Endothelial cell of umbilical vein (primary cell): ENCODE data around the gene ZNF804A. TPM values are rescaled to one million over a fixed set of nuclear protein-coding genes. Genes with fewer than 3 reads are reported as not detected.

ENCODE experiments used
- BruUV-seq: library from RNA; stranded (reverse); fragments of 400-500 nt; replicated peaks from 2 replicates; lab custom pipeline; 2021; lab: Mats Ljungman, UMichigan
- CTCF ChIA-PET: fragments of 300-600, 350-600 bp; sonication (Branson Sonifier 250); formaldehyde crosslinking; loops from one replicate; lab custom pipeline; 2021; ENCODE audit warnings: antibody characterized with exemption, inconsistent platforms; lab: Charles Lee
- POLR2A ChIA-PET: fragments of 300-600, 350-600 bp; sonication (Branson Sonifier 250); formaldehyde crosslinking; loops from one replicate; lab custom pipeline; 2021; ENCODE audit warnings: antibody characterized with exemption, inconsistent platforms; lab: Charles Lee
- DNase-seq: peaks from one replicate; pipeline ENCODE4 v3.0.0-alpha.2; 2011; ENCODE audit warnings: low read depth, low spot score
- FAIRE-seq: peaks from 2 replicates; lab custom pipeline; 2011; peaks lifted over from hg19 to GRCh38; lab: Jason Lieb, UNC
- H2AFZ ChIP-seq: 2 replicates; pipeline ENCODE4 v1.6.0; 2012; ENCODE audit warnings: low read depth, low read length, control low read depth, inconsistent platforms
- H3K27ac ChIP-seq: 2 replicates; pipeline ENCODE4 v1.5.1; 2011; ENCODE audit warnings: low read depth, mild to moderate bottlenecking, control low read depth, low read length, moderate library complexity; ENCODE audit not compliant: insufficient read depth
- H3K27me3 ChIP-seq, 2 experiments: 2 replicates each; pipeline versions ENCODE4 v1.6.0 to v1.6.1; 2011; ENCODE audit warnings: low read length in 2 of 2, mixed read lengths in 1 of 2; ENCODE audit not compliant: control insufficient read depth in 2 of 2, insufficient read depth in 2 of 2
- H3K36me3 ChIP-seq, 2 experiments: 2 replicates in 1 of 2; 3 replicates in 1 of 2; pipeline ENCODE4 v1.5.1; 2011; ENCODE audit warnings: low read length in 2 of 2, mild to moderate bottlenecking in 1 of 2, moderate library complexity in 1 of 2; ENCODE audit not compliant: control insufficient read depth in 2 of 2, insufficient read depth in 2 of 2; ENCODE audit errors: extremely low read depth in 1 of 2
- H3K4me1 ChIP-seq: 3 replicates; pipeline ENCODE4 v1.5.1; 2011; ENCODE audit warnings: mild to moderate bottlenecking, low read length; ENCODE audit not compliant: control insufficient read depth, insufficient read depth; ENCODE audit errors: extremely low read depth
- H3K4me2 ChIP-seq: 2 replicates; pipeline ENCODE4 v1.6.1; 2011; ENCODE audit warnings: low read length, control low read depth, mixed read lengths; ENCODE audit not compliant: insufficient read depth
- H3K4me3 ChIP-seq, 3 experiments: fragments of 200-600 bp in 1 of 3; sonication (generic), shearing (Covaris generic) in 1 of 3; replicated peaks in 1 of 3; 2 replicates each; pipeline ENCODE4 v1.5.1; 2011 to 2016; ENCODE audit warnings: control low read depth in 3 of 3, low read length in 3 of 3, mild to moderate bottlenecking in 2 of 3, inconsistent platforms in 1 of 3, low read depth in 1 of 3, moderate library complexity in 1 of 3; ENCODE audit not compliant: insufficient read depth in 1 of 3
- H3K79me2 ChIP-seq: 2 replicates; pipeline ENCODE4 v1.6.0; 2012; ENCODE audit warnings: low read length, inconsistent platforms; ENCODE audit not compliant: control insufficient read depth, insufficient read depth
- H3K9ac ChIP-seq: replicated peaks from 2 replicates; pipeline ENCODE3; 2011; ENCODE audit warnings: low read length, control low read depth; ENCODE audit not compliant: insufficient read depth; ENCODE audit errors: extremely low read depth
- H3K9me1 ChIP-seq: replicated peaks from 3 replicates; pipeline ENCODE4 v1.6.0; 2011; ENCODE audit warnings: mild to moderate bottlenecking, low read length; ENCODE audit not compliant: control insufficient read depth, insufficient read depth; ENCODE audit errors: extremely low read depth
- H3K9me3 ChIP-seq: replicated peaks from 2 replicates; pipeline ENCODE4 v1.5.1; 2012; ENCODE audit warnings: low read length, inconsistent platforms; ENCODE audit not compliant: control insufficient read depth, insufficient read depth
- H4K20me1 ChIP-seq: replicated peaks from 2 replicates; pipeline ENCODE3; 2011; ENCODE audit warnings: mild to moderate bottlenecking, low read length; ENCODE audit not compliant: control insufficient read depth, insufficient read depth; ENCODE audit errors: extremely low read depth
- CTCF ChIP-seq, 2 donors: IDR thresholded peaks; 1 replicate in 1 of 2; 2 replicates in 1 of 2; pipeline ENCODE4 v1.5.1; 2011; ENCODE audit warnings: low read length in 2 of 2, mild to moderate bottlenecking in 2 of 2, moderate library complexity in 2 of 2, control low read depth in 1 of 2, inconsistent platforms in 1 of 2, low read depth in 1 of 2; ENCODE audit not compliant: insufficient read depth in 1 of 2; ENCODE audit errors: extremely low read depth in 1 of 2
- EZH2 ChIP-seq: IDR thresholded peaks from 2 replicates; pipeline ENCODE4 v1.6.1; 2012; ENCODE audit warnings: borderline replicate concordance, low read depth, mild to moderate bottlenecking, moderate library complexity, low read length, inconsistent platforms; ENCODE audit not compliant: severe bottlenecking
- FOS ChIP-seq: IDR thresholded peaks from 2 replicates; pipeline ENCODE4 v1.6.1; 2011; ENCODE audit warnings: mild to moderate bottlenecking, low read length, moderate library complexity, borderline replicate concordance; ENCODE audit not compliant: insufficient read depth
- GATA2 ChIP-seq: IDR thresholded peaks from 2 replicates; pipeline ENCODE4 v1.7.0; 2011; ENCODE audit warnings: low read depth, mild to moderate bottlenecking, moderate library complexity, mixed read lengths, low read length; ENCODE audit not compliant: insufficient read length, insufficient read depth
- JUN ChIP-seq: IDR thresholded peaks from 2 replicates; pipeline ENCODE4 v1.6.1; 2011; ENCODE audit warnings: borderline replicate concordance, low read depth; ENCODE audit not compliant: insufficient read length, insufficient read depth
- MAX ChIP-seq: IDR thresholded peaks from 2 replicates; pipeline ENCODE4 v1.6.1; 2011; ENCODE audit not compliant: insufficient read depth, insufficient read length
- MYC ChIP-seq: IDR thresholded peaks from one replicate; pipeline ENCODE4 v1.6.1; 2011; ENCODE audit warnings: mild to moderate bottlenecking, low read depth, low read length
- POLR2A ChIP-seq: IDR thresholded peaks from 2 replicates; pipeline ENCODE4 v1.6.1; 2012; ENCODE audit warnings: low read depth, mild to moderate bottlenecking, control low read depth, low read length
- POLR2AphosphoS5 ChIP-seq: IDR thresholded peaks from 2 replicates; pipeline ENCODE4 v1.6.1; 2012; ENCODE audit warnings: low read depth, mild to moderate bottlenecking, control low read depth, low read length, moderate library complexity; ENCODE audit not compliant: insufficient read depth
- dilution Hi-C: fragments of 300-500 bp; cut with MboI; formaldehyde crosslinking; loops from one replicate; pipeline ENCODE4 v1.15.0; 2019; ENCODE audit warnings: low sequenced_read_pairs; ENCODE audit not compliant: extremely low pct_ligation_motif_present
- intact Hi-C: fragments of 100-400 bp; cut with micrococcal nuclease; formaldehyde crosslinking; loops from one replicate; pipeline ENCODE4 v1.10.0; 2022
- polyA plus RNA-seq, 4 experiments: library from polyadenylated mRNA; depleted of rRNA in 3 of 4; stranded (reverse) in 3 of 4; unstranded in 1 of 4; fragments of >200 nt; gene quantifications; 2 replicates each; pipeline versions ENCODE4 v1.2.1 to v1.2.3, GENCODE V29; 2011 to 2012; ENCODE audit warnings: missing spikeins in 1 of 4
- total RNA-seq: library from RNA; stranded (reverse); gene quantifications from 2 replicates; pipeline ENCODE4 v1.2.3, GENCODE V29; 2021

ZNF804A gene
- total and polyA plus RNA-seq, 2 donors (not counting 3 experiments of a cell fraction or from before 2014, with no cell fraction given), result 0.22 TPM; not detected in 1

GRCh38 chr2:184646177-184646576, 47.8 kb downstream of the ZNF804A start:
- FAIRE-seq (no peak), DNase-seq (no peak)
- Histone ChIP-seq H3K36me3 (no peaks in the 10 kb centered on the region), H3K4me2 (no peak overlapping the region), H3K9me3 (no peaks in the 10 kb centered on the region), H3K79me2 (no peaks in the 10 kb centered on the region), H3K9me1 (no peaks in the 10 kb centered on the region), H4K20me1 (no peaks in the 10 kb centered on the region), H3K27ac (no peak overlapping the region), H2AFZ (no peak overlapping the region), H3K4me1 (no peaks in the 10 kb centered on the region), H3K27me3 (no peaks in the 10 kb centered on the region), H3K9ac (no peak overlapping the region), H3K4me3 (no peak overlapping the region)
- intact Hi-C loops (no loop called here), dilution Hi-C loops (no loop called here)
- POLR2A ChIA-PET, result no interaction called here
- CTCF ChIA-PET, result interaction anchor here (1.1 to 2.1 kb wide), 7 partner anchors 11 to 1093 kb away, joined by 3 to 6 read pairs (median 5); partner anchors contain the start of gene FSIP2
- no TSS peak for BruUV-seq
- TF ChIP-seq POLR2A (no peak), MYC (no peak), GATA2 (no peak), FOS (no peak), EZH2 (no peak), CTCF (IDR thresholded peaks at IDR 0.05; ENCODE audit: extremely low read depth in 1 of 2, insufficient read depth in 1 of 2, low read depth in 1 of 2, low read length in 2 of 2) (no peak), MAX (no peak), JUN (no peak), POLR2AphosphoS5 (no peak)
